Nucleus accumbens (tissue), 56 donors: ENCODE data around the gene DNAH3.
"Not testable (repeated sequence)": the region's sequence is repeated elsewhere in the genome, so short reads cannot be mapped to it uniquely, and the experiment has no call there.

ENCODE experiments used
- DNase-seq, 56 donors: peaks; one replicate each; lab custom pipeline; 2025; lab: John Stamatoyannopoulos, UW

DNAH3 gene

DNA sequence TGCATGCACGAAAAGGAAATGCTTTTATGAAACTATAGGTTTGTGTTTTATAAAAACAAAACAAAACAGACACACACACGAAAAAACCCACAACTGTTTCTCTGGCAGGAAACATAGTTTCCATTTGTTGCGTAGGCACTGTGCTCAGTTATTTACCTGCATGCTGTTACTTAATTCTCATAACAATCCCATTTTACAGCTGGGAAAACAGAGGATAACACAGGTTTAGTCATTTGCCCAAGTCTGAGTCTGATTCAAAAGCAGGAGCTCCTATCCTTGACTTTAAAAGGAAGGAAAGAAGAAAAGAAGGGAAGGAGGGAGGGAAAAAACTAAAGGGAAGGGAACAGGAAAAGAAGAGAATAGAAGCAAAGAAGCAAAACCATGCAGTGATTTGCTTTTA lies 117.4 kb downstream of the DNAH3 start:
- no peak for DNase-seq

DNA sequence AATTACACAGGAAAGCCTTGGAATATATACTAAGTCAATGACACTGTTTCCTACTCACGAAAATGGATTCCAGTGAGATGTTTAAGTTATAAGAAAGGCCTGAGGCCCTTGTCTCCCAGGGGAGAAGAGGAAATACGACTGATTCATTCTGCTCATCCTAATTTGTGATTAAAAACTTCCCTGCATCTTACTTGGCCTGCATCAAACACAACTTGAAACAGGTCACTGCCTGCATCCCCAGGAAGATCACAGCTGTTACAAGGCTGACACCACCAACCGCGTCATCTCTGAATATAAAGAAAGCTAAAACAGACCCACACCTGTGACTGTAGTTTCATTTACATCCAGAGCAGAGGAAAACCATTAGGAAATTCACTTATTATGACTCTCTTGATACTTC lies 121.9 kb downstream of the DNAH3 start:
- DNase-seq, result no peak

DNA sequence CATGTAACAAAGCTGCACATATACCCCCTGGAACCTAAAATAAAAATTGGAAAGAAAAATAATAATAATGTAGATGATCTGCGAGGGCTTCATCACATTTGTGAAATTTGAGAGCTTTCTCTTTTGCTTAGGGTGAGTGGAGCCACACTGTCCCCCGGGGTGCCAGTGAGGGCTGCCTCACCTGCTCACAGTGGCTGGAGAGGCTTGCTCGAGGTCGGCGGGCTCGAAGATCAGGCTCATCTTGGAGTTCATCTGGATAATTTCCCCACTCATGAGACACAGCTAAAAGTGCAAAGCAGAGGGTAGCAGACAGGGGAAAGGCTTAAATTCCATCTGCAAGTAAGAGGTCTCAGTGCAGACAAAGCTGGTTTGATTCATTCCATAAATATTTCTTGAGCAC lies 123.8 kb downstream of the DNAH3 start:
- DNase-seq, result no peak

DNA sequence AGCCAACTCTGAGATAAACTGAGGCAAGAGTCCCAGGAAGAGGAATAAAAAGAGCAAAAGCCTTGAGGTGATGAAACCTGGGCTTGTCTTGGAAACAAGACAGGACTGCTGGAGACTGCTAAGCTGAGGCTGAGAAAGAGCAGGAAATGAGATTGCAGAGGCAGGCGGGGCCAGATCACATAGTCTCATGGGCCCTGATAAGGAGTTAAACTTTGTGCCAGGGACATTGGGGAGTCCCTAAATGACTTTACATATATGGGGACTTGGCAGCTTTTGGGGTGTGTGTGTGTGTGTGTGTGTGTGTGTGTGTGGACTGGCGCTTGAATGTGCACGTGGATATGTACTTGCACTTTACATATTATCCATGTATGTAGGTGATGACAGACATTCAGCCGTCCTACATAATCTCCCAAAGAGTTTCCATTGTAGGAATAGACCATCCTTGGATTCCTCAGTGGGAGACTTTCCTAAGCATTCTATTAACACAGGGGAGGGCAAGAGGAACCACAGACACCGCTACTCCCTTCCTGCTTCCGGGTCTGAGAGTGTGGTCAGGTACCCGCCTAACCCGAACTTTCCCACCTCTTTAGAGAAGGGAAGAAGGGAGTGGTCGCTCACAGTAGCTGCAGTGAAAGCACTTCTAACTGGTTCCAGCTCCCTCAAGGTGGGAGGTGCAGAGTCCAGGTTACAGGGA lies 127.0 kb downstream of the DNAH3 start:
- DNase-seq, result no peak

DNA sequence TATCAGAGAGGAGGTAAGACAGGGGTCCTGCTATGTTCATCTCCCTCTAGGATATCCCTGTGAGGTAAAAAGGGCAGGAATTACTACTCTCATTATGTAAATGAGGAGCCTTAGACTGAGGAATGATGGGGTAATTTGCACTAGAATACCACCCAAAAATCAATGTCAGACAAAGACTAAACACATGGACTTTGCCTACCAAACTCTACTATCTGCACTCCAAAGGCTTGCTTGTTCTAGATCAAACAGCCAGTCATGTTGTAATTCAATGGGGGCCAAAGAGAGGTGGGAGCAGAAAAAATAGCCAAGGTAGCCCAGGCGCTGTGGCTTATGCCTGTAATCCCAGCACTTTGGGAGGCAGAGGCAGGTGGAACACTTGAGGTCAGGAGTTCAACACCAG lies 129.3 kb downstream of the DNAH3 start:
- no peak for DNase-seq

DNA sequence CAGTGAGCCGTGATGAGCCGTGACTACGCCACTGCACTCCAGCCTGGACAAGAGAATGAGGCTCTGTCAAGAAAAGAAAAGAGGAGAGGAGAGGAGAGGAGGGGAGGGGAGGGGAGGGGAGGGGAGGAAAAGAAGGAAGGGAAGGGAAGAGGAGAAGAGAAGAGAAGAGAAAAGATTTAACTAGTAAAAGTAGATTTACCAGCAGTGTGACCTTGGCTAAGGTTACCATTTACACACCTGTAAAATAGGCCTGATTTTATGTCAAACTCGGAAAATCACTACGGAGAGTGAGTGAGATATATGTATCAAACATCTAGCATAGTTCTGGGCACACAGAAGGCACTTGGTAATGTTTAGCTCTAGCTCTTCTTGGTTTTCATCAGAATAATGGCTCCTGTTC lies 140.8 kb downstream of the DNAH3 start:
- no peak for DNase-seq

DNA sequence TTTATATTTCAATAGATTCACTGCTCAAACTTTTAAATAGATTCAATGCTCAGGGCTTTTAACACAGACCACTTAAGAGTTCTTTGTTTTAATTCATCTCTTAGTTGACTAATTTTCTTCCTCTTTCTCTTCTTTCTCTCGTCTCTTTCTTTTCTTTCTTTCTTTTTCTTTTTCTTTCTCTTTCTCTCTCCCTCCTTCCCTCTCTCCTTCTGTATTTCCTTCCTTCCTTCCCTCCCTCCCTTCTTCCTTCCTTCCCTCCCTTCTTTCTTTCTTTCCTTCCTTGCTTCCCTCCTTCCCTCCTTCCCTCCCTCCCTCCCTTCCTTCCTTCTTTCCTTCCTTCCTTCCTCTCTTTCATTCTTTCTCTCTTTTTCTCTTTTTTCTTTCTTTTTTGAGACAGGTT lies 145.6 kb downstream of the DNAH3 start:
- no peak for DNase-seq

DNA sequence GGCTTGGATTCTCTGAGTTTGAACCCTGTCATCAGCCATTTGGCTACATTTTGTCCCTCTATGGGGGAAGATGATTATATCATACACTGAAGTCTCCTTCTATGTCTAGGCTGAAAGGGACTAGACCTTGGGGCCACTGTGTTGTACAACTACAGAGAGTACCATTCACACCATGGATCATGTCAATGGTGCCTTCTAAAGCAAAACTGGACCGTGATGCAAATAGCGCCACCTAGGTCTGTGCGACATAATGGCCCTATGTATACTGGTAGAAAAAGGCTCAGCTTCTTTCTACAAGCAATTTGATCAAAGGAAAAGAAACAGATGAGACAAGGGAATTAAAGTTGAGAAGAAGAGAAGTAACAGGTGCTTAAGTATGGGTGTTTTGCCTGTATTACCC lies 149.4 kb downstream of the DNAH3 start:
- DNase-seq, result peak in 1 of 56 donors; percentile 1

DNA sequence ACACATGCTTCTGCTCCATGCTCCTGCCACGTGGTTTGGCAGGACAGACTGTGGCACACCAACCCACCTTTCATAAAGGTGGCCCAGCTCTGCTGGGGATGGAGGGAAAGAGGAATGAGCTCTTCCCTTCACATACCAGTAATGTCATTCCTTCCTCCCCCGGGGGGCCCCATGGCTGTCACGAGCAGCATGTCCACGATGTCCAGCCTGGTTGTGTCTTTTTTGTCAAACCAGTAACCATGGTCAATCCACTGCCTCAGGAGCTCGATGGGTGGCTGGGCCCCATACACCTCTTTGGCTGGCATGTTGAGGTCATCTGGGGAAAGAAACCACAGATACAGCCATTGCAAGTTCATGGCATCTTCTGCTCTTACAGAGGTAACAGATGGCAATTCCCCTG lies 153.5 kb downstream of the DNAH3 start:
- DNase-seq, result no peak

DNA sequence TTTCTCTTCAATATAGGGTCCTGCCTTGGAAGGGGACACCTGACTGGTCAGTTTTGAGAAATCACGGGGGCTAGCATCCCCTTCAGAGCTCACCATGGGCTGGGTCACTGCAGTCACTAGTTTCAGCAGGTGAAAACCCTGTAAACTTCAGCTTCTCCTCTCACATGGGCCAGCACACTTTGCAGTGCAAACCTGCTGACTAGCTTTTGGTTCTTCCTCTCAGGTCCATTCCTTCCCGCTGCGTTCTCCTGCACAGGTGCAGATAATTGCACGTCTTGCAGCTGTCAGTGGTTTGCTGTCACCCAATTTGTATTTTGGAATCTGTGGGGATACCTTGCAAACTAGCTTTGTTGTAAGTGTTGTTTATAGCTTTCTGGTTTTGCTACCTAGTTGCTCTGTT lies 154.9 kb downstream of the DNAH3 start:
- DNase-seq, result no peak

DNA sequence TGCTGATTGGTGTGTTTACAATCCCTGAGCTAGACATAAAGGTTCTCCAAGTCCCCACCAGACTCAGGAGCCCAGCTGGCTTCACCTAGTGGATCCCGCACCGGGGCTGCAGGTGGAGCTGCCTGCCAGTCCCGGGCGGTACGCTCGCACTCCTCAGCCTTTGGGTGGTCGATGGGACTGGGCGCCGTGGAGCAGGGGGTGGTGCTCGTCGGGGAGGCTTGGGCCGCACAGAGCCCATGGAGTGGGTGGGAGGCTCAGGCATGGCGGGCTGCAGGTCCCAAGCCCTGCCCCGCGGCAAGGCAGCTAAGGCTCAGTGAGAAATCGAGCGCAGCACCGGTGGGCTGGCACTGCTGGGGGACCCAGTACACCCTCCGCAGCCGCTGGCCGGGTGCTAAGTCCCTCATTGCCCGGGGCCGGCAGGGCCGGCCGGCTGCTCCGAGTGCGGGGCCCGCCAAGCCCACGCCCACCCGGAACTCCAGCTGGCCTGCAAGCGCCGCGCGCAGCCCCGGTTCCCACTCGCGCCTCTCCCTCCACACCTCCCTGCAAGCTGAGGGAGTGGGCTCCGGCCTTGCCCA lies 161.1 kb downstream of the DNAH3 start:
- not testable (repeated sequence) for DNase-seq

DNA sequence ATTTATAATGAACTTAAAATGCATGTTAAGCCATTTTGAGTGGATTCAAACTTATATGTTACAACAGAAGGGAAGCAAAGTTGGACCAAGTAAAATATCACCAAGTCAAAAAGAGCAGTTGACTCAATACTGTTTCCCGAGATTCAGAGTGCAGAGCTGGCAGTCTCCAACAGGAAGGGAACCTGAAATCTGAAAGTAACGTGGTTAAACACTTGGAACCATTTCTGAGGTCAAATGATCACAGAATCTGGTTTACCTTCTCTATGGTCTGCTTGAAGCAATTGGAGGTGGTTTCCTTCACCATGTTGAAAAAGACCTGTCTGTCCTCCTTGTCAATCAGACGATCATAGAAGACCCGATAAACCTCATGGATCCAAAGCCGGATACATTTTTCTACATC lies 163.6 kb downstream of the DNAH3 start:
- no peak for DNase-seq

DNA sequence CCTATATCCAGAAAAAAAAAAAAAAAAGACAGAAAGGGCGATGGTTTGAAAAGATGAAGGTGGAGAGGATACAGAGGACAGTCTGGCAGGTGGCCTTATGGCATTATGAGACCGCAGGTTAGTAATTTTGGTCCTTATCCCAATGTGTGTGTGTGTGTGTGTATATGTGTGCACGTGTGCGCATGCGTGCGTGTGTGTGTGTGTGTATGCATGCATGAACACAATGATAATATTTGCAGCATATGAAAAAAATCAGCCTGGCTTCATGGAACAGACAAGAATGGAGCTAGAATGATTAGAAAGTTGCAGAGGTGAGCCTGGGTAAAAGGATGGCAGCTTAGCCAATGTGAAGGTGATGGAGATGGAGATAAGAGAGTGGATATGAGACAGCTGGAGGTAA lies 166.6 kb downstream of the DNAH3 start:
- DNase-seq, result no peak

DNA sequence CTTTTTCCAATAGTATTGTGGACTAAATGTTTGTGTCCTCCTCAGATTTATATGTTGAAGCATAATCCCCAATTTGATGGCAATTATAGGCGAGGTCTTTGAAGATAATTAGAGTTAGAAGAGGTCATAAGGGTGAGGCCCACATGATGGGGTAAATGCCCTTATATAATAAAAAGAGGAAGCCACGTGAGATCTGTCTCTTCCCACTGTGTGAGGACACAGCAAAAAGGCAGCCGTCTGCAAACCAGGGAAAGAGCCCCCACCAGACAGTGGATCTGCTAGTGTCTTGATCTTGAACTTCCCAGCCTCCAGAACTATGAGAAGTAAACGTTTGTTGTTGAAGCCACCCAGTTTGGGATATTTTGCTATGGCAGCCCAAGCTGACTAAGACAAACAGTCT lies 174.1 kb downstream of the DNAH3 start:
- no peak for DNase-seq

DNA sequence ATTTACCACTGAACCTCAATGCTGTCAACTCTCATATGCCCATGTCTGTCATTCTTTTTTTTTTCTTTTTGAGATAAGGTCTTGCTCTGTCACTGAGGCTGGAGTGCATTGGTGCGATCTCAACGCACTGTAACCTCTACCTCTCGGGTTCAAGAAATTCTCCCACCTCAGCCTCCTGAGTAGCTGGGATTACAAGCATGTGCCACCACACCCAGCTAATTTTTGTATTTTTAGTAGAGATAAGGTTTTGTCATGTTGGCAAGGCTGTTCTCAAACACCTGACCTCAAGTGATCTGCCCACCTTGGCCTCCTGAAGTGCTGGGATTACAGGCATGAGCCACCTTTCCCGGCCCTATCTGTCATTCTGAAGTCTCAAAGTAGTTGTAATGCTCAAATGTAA lies 177.4 kb downstream of the DNAH3 start:
- DNase-seq, result not testable (repeated sequence)

DNA sequence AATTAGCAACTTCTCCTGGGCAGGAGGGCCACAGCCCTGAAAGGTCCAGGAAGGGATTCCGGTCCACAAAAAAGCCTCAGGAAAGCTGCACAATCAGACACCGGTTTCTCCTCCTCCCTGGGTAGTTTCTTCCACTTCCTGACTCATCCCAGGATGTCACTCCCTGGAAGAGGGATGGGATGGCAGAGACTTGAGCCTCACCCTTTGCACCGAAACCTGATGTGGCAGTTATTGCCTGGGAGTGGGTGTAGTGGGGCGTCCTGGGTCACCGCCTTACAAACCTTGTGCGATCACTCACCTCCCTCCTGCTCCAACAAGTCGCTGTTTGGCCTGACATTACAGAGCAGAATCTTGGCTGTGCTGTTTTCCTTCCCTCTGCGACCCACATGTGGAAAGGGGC lies 179.2 kb downstream of the DNAH3 start:
- no peak for DNase-seq

DNA sequence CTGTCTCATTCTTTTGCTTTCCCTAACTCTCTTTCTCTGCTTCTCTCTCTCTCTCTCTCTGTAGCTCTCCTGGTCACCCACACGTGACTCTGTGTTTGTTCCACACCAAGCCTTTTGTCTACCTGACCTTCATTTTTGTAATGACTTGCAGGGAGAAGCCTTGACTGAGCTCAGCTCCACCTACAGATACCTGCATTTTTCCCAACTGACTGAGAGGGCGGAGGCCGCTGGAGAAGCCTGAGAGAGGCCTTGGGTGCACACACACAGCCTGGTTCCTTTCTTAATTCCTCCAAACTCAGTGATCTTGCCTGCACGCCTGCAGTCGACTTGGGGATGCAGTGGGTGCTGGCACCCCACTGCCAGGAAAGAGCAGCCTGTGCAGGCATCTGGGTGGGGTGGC lies 181.3 kb downstream of the DNAH3 start:
- DNase-seq, result peak in 15 of 56 donors; percentile 1 to 41 (median 6)

DNA sequence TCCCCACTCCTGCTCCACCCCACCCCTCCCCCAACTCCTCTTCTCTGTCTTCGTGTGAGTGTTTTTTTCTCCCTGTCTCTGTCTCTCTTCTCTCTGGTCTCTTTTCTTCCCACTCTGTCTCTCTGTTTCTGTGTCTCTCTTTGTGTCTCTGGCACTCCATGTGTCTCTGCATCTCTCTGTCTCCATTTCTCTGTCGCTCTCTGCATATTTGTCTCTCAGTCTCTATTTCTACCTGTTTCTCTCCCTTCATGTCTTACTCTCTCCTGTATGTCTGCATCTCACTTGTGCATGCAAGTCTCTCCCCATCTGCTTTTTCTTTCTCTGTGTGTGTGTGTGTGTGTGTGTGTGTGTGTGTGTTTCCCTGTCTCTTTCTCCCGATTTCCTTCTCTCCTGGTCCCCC lies 181.9 kb downstream of the DNAH3 start:
- no peak for DNase-seq

DNA sequence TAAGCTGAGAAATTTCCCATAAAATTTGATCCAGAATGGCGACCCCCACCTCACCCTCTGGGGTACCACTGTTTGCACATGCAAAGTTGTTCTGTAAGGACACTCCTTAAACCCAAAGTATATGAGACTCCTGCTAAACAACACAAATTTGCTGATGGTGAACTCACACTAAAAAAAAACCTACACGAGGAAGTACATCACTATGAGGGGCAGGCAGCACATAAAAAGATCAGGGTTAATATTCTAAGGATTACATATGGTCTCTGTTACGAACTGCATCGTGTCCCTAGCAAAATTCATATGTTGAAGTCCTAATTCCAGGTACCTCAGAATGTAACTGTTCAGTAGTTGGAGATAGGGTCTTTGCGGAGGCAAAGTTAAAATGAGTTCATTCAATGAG lies 189.7 kb downstream of the DNAH3 start:
- DNase-seq, result no peak

DNA sequence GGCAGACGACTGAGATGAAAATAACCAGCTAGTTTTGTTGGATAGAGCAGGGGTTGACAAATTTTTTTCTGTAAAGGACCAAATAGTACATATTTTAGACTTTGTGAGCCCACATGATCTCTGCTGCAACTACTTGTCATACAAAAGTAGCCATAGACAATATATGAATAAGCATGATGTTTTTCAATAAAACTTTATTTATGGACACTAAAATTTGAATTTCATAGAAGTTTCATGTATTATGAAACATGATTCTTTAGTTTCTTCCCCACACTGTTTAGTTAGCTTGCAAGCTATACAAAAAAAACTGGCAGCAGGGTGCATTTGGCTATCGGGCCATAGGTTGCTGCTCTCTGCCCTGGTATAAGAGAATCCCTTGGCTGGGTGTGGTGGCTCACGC lies 193.5 kb downstream of the DNAH3 start:
- no peak for DNase-seq

DNA sequence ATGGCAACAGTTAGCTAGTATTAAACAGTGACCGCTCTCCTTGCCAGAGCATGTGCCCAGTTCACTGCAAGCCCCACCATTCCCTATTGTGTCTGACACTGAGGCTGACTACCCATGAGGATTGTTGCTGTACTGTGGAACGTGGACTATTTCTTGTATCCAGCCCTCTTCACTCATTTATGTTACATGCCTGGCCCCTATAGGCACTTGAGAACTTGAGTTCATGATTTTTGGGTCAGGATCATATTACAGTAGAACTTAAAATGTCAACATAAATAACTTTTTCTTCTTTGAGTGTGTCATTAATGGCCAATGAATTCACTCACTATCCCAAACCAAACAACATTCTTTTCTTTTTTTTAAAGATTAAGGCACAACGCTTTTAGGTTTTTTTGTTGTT lies 194.3 kb downstream of the DNAH3 start:
- DNase-seq, result no peak

DNA sequence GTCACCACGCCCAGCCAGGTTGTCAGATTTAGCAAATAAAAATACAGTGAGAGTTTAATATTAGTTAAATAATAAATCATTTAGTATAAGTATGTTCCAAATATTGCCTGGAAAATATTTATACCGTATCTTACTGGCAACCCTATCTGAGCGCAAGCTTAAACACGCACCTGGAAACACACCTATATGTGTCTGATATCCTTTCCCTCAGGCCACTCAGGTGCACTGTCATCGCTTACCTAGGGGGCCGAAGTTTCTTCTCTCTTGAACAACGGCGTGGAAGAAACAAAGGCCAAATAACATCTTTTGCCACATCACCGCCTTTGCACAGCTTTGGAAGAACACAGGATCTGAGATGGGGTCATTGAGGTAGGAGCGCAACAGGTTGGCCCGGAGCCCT lies 196.1 kb downstream of the DNAH3 start:
- DNase-seq, result no peak
